HG03520 (cell line): ENCODE results near the gene ASPSCR1.
"Not testable (repeated sequence)": the region's sequence is repeated elsewhere in the genome, so short reads cannot be mapped to it uniquely, and the experiment has no call there.

Source experiments
- ATAC-seq: cut with Tn5 transposase; IDR thresholded peaks from one replicate; pipeline ENCODE4 v1.9.1; 2021; ENCODE audit warnings: mild to moderate bottlenecking, moderate library complexity; ENCODE audit not compliant: unreplicated experiment

ASPSCR1 gene

GRCh38 chr17:82035956-82036633 is 58.7 kb downstream of the ASPSCR1 start:
- no peak for ATAC-seq

- ATAC-seq, result no peak
Measured at GRCh38 chr17:82036634-82037091, 59.2 kb downstream of the ASPSCR1 start.

- ATAC-seq, result peak; percentile 76
Measured at GRCh38 chr17:82037092-82037888, 59.9 kb downstream of the ASPSCR1 start, which contains the start of gene DCXR. DCXR (minus strand) TSS chr17:82037697; CDS start chr17:82037682, 15 bp downstream.

GRCh38 chr17:82037889-82038195 is 60.4 kb downstream of the ASPSCR1 start:
- no peak for ATAC-seq

GRCh38 chr17:82038796-82039409 is 61.5 kb downstream of the ASPSCR1 start:
- not testable (repeated sequence) for ATAC-seq

- ATAC-seq, result no peak
Measured at GRCh38 chr17:82039695-82040299, 62.4 kb downstream of the ASPSCR1 start.

- ATAC-seq, result no peak
Measured at GRCh38 chr17:82041144-82041814, 63.9 kb downstream of the ASPSCR1 start.

- no peak for ATAC-seq
Measured at GRCh38 chr17:82042649-82043048, 65.2 kb downstream of the ASPSCR1 start.

- ATAC-seq, result no peak
Measured at GRCh38 chr17:82043507-82043906, 66.1 kb downstream of the ASPSCR1 start.

GRCh38 chr17:82045936-82046484 is 68.6 kb downstream of the ASPSCR1 start:
- ATAC-seq, result no peak

- ATAC-seq, result no peak
Measured at GRCh38 chr17:82046903-82047302, 69.5 kb downstream of the ASPSCR1 start.

GRCh38 chr17:82047379-82047778 is 70.0 kb downstream of the ASPSCR1 start:
- no peak for ATAC-seq

GRCh38 chr17:82047914-82048570 is 70.6 kb downstream of the ASPSCR1 start:
- no peak for ATAC-seq

- no peak for ATAC-seq
Measured at GRCh38 chr17:82048571-82048971, 71.1 kb downstream of the ASPSCR1 start.

- ATAC-seq, result no peak
Measured at GRCh38 chr17:82049106-82049505, 71.7 kb downstream of the ASPSCR1 start.

GRCh38 chr17:82049521-82049971 is 72.1 kb downstream of the ASPSCR1 start:
- no peak for ATAC-seq

- ATAC-seq, result no peak
Measured at GRCh38 chr17:82050152-82050760, 72.8 kb downstream of the ASPSCR1 start.

GRCh38 chr17:82050761-82051641 is 73.6 kb downstream of the ASPSCR1 start:
- no peak for ATAC-seq
